Activated B cell treated with CpG ODN at 0.5 μM for 24 hours (primary cell): ENCODE results near the gene GREB1L. TPM values are rescaled to one million over a fixed set of nuclear protein-coding genes. Genes with fewer than 3 reads are reported as not detected.

Experiments
- ATAC-seq: fragments of 200-7000 bp; cut with Tn5 transposase; one replicate; pipeline ENCODE4 v1.10.0; 2021; ENCODE audit warnings: low read depth, mild to moderate bottlenecking, moderate library complexity
- CTCF ChIA-PET: fragments of 350-600 bp; sonication (Branson Sonifier 250); formaldehyde crosslinking; loops from one replicate; lab custom pipeline; 2021; ENCODE audit warnings: antibody characterized with exemption; lab: Charles Lee
- POLR2A ChIA-PET: fragments of 350-600 bp; sonication (Branson Sonifier 250); formaldehyde crosslinking; loops from one replicate; lab custom pipeline; 2021; ENCODE audit warnings: antibody characterized with exemption; lab: Charles Lee
- DNase-seq: peaks from one replicate; pipeline ENCODE4 v3.0.0; 2022
- H3K27ac Mint-ChIP-seq: one replicate; pipeline ENCODE4 v1.8.0; 2020; ENCODE audit warnings: mixed read lengths
- H3K27me3 Mint-ChIP-seq: one replicate; pipeline ENCODE4 v1.8.0; 2021; ENCODE audit warnings: mixed read lengths
- H3K36me3 Mint-ChIP-seq: one replicate; pipeline ENCODE4 v1.8.0; 2021; ENCODE audit warnings: low read depth, mixed read lengths
- H3K4me1 Mint-ChIP-seq: one replicate; pipeline ENCODE4 v1.8.0; 2021; ENCODE audit warnings: mixed read lengths
- H3K4me3 Mint-ChIP-seq: one replicate; pipeline ENCODE4 v1.8.0; 2020; ENCODE audit warnings: mild to moderate bottlenecking, mixed read lengths
- H3K9me3 Mint-ChIP-seq: one replicate; pipeline ENCODE4 v1.8.0; 2020; ENCODE audit warnings: mixed read lengths
- intact Hi-C: fragments of 100-400 bp; cut with micrococcal nuclease; formaldehyde crosslinking; loops from one replicate; pipeline ENCODE4 v1.15.1; 2024
- total RNA-seq: library from RNA; stranded (reverse); gene quantifications from 2 replicates; pipeline ENCODE4 v1.2.3, GENCODE V29; 2022
- TF ChIP-seq, protein P1 (sequence below): fragments of 200-600 bp; IDR thresholded peaks from one replicate; pipeline ENCODE4 v1.8.0; 2022; ENCODE audit warnings: antibody characterized with exemption, mild to moderate bottlenecking

GREB1L gene
- total RNA-seq, 1 donor from 2014 or later, result not detected

GRCh38 chr18:21295101-21295500 is 53.1 kb downstream of the GREB1L start:
- Mint-ChIP-seq H3K27ac (no peak overlapping the region), H3K36me3 (no peaks in the 10 kb centered on the region), H3K27me3 (peaks cover 12% of the 10 kb centered on the region), H3K4me3 (no peak overlapping the region), H3K9me3 (no peaks in the 10 kb centered on the region), H3K4me1 (no peaks in the 10 kb centered on the region)
- POLR2A ChIA-PET, result no interaction called here
- TF ChIP-seq, protein P1, sequence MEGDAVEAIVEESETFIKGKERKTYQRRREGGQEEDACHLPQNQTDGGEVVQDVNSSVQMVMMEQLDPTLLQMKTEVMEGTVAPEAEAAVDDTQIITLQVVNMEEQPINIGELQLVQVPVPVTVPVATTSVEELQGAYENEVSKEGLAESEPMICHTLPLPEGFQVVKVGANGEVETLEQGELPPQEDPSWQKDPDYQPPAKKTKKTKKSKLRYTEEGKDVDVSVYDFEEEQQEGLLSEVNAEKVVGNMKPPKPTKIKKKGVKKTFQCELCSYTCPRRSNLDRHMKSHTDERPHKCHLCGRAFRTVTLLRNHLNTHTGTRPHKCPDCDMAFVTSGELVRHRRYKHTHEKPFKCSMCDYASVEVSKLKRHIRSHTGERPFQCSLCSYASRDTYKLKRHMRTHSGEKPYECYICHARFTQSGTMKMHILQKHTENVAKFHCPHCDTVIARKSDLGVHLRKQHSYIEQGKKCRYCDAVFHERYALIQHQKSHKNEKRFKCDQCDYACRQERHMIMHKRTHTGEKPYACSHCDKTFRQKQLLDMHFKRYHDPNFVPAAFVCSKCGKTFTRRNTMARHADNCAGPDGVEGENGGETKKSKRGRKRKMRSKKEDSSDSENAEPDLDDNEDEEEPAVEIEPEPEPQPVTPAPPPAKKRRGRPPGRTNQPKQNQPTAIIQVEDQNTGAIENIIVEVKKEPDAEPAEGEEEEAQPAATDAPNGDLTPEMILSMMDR, result no peak
- ATAC-seq, result no peak
- intact Hi-C loops, result no loop called here
- DNase-seq, result no peak
- CTCF ChIA-PET, result no interaction called here

GRCh38 chr18:21296045-21296444 is 54.0 kb downstream of the GREB1L start:
- no peak for DNase-seq
- ChIA-PET CTCF (no interaction called here), POLR2A (no interaction called here)
- Mint-ChIP-seq H3K36me3 (no peaks in the 10 kb centered on the region), H3K4me1 (no peaks in the 10 kb centered on the region), H3K4me3 (no peak overlapping the region), H3K27me3 (peaks cover 9% of the 10 kb centered on the region), H3K27ac (no peak overlapping the region), H3K9me3 (no peaks in the 10 kb centered on the region)
- TF ChIP-seq, protein P1, result no peak
- intact Hi-C loops, result no loop called here
- ATAC-seq, result no peak

- intact Hi-C loops, result no loop called here
- Mint-ChIP-seq H3K36me3 (no peaks in the 10 kb centered on the region), H3K27ac (no peak overlapping the region), H3K4me3 (no peak overlapping the region), H3K9me3 (no peaks in the 10 kb centered on the region), H3K4me1 (no peaks in the 10 kb centered on the region), H3K27me3 (peaks cover 6% of the 10 kb centered on the region)
- ChIA-PET CTCF (no interaction called here), POLR2A (no interaction called here)
- ATAC-seq (no peak), DNase-seq (no peak)
- TF ChIP-seq, protein P1, result no peak
Measured at GRCh38 chr18:21298351-21298750, 56.3 kb downstream of the GREB1L start.

DNA sequence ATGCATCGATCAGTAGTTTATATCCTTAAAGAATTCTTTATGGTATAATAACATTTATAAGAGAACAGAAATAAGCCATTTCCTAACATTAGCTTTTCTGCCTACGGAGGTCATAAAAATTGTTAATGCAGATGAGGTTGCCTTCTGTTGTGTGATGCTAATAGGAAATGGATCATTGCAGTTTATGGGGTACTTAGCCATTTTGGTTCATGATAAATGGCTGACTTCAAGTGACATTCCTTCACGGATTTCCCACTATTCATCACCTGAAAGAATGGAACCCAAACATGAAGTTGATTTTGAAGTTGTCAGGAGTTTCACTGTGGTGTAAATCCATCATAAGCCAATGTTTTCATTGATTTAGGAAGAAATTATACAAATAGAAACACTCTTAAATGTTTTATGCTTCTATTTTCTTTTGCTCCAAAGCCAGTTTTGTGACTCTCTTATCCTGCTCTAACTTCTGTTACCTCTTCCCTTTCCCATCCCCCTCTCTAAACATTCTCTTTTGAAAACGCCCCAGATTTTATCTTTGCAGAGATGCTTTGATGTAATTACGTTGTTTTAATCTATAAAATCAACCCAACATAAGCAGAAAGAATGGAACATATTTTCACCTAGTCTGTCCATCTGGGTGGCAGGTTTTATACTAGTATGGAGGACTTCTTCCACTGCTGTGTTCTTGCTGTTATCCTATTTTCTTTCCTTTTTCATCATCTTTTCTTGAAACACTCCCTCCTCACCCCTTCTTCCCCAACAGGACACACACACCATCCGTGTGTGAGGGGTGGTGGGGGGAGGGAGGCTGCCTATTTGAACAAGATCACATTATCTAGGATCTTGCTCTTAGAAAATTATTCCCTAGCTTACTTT is 58.2 kb downstream of the GREB1L start:
- DNase-seq (no peak), ATAC-seq (no peak)
- TF ChIP-seq, protein P1, result no peak
- H3K27ac Mint-ChIP-seq, result no peak overlapping the region
- H3K4me1 Mint-ChIP-seq, result no peaks in the 10 kb centered on the region
- CTCF ChIA-PET, result no interaction called here
- no peaks in the 10 kb centered on the region for H3K36me3 Mint-ChIP-seq
- no peaks in the 10 kb centered on the region for H3K9me3 Mint-ChIP-seq
- peaks cover 7% of the 10 kb centered on the region for H3K27me3 Mint-ChIP-seq
- intact Hi-C loops, result no loop called here
- POLR2A ChIA-PET, result no interaction called here
- H3K4me3 Mint-ChIP-seq, result no peak overlapping the region

GRCh38 chr18:21300908-21301200 is 58.8 kb downstream of the GREB1L start:
- H3K27me3 Mint-ChIP-seq, result peaks cover 5% of the 10 kb centered on the region
- POLR2A ChIA-PET, result no interaction called here
- H3K27ac Mint-ChIP-seq, result no peak overlapping the region
- ATAC-seq, result no peak
- no peaks in the 10 kb centered on the region for H3K4me1 Mint-ChIP-seq
- TF ChIP-seq, protein P1, result no peak
- no peaks in the 10 kb centered on the region for H3K36me3 Mint-ChIP-seq
- H3K9me3 Mint-ChIP-seq, result no peaks in the 10 kb centered on the region
- H3K4me3 Mint-ChIP-seq, result no peak overlapping the region
- CTCF ChIA-PET, result no interaction called here
- DNase-seq, result no peak
- intact Hi-C loops, result no loop called here
